H9 (cell line): ENCODE results near the gene ZNF165. TPM values are rescaled to one million over a fixed set of nuclear protein-coding genes. Genes with fewer than 3 reads are reported as not detected.

Experiments used
- DNase-seq: peaks from one replicate; pipeline ENCODE4 v3.0.0-alpha.2; 2017
- H2AFZ ChIP-seq: one replicate; pipeline ENCODE4 v1.6.1; 2013; ENCODE audit warnings: mild to moderate bottlenecking, low read length, control low read depth, moderate library complexity
- H2AK5ac ChIP-seq: 2 replicates; pipeline ENCODE4 v1.6.1; 2013; ENCODE audit warnings: low read length, control low read depth, mixed read lengths; ENCODE audit not compliant: insufficient read length
- H2BK120ac ChIP-seq: one replicate; pipeline ENCODE4 v1.6.1; 2013; ENCODE audit warnings: low read depth, mild to moderate bottlenecking, low read length, control low read depth, inconsistent platforms; ENCODE audit not compliant: poor library complexity, severe bottlenecking
- H2BK12ac ChIP-seq: 2 replicates; pipeline ENCODE4 v1.6.1; 2013; ENCODE audit warnings: low read length, control low read depth, mixed read lengths, low read depth; ENCODE audit not compliant: insufficient read length
- H2BK15ac ChIP-seq: 2 replicates; pipeline ENCODE4 v1.6.1; 2013; ENCODE audit warnings: low read depth, low read length, control low read depth
- H2BK20ac ChIP-seq: one replicate; pipeline ENCODE4 v1.6.1; 2013; ENCODE audit warnings: low read depth, mild to moderate bottlenecking, low read length, control low read depth, inconsistent platforms; ENCODE audit not compliant: poor library complexity, severe bottlenecking
- H2BK5ac ChIP-seq: 2 replicates; pipeline ENCODE4 v1.6.1; 2013; ENCODE audit warnings: low read length, control low read depth, mixed read lengths; ENCODE audit not compliant: insufficient read length
- H3K14ac ChIP-seq: 2 replicates; pipeline ENCODE4 v1.6.1; 2013; ENCODE audit warnings: low read length, control low read depth; ENCODE audit not compliant: insufficient read depth
- H3K18ac ChIP-seq: 2 replicates; pipeline ENCODE4 v1.6.1; 2013; ENCODE audit warnings: low read depth, mild to moderate bottlenecking, mixed read lengths, low read length, control low read depth; ENCODE audit not compliant: insufficient read length
- H3K23ac ChIP-seq: 2 replicates; pipeline ENCODE4 v1.6.1; 2013; ENCODE audit warnings: low read length, control low read depth, mixed read lengths, low read depth; ENCODE audit not compliant: insufficient read length
- H3K23me2 ChIP-seq: 2 replicates; pipeline ENCODE4 v1.6.1; 2013; ENCODE audit warnings: low read depth, mild to moderate bottlenecking, mixed read lengths, low read length, control low read depth; ENCODE audit not compliant: insufficient read length, poor library complexity, severe bottlenecking
- H3K27ac ChIP-seq: 2 replicates; pipeline ENCODE4 v1.5.1; 2013; ENCODE audit warnings: low read length, control low read depth, mixed read lengths, low read depth; ENCODE audit not compliant: insufficient read length
- H3K27me3 ChIP-seq: 2 replicates; pipeline ENCODE4 v1.6.1; 2013; ENCODE audit warnings: low read length, control low read depth, inconsistent platforms; ENCODE audit not compliant: insufficient read depth
- H3K4ac ChIP-seq: 2 replicates; pipeline ENCODE4 v1.6.1; 2013; ENCODE audit warnings: low read depth, mild to moderate bottlenecking, control low read depth, inconsistent platforms, low read length, moderate library complexity
- H3K4me1 ChIP-seq: 2 replicates; pipeline ENCODE4 v1.6.1; 2013; ENCODE audit warnings: low read length, control low read depth, inconsistent platforms; ENCODE audit not compliant: insufficient read depth
- H3K4me2 ChIP-seq: 2 replicates; pipeline ENCODE4 v1.6.1; 2013; ENCODE audit warnings: low read length, control low read depth, mixed read lengths; ENCODE audit not compliant: insufficient read length, insufficient read depth
- H3K56ac ChIP-seq: 2 replicates; pipeline ENCODE4 v1.6.1; 2013; ENCODE audit warnings: low read depth, mild to moderate bottlenecking, mixed read lengths, low read length, control low read depth; ENCODE audit not compliant: insufficient read length
- H3K79me1 ChIP-seq: 2 replicates; pipeline ENCODE4 v1.6.1; 2013; ENCODE audit warnings: low read depth, mild to moderate bottlenecking, moderate library complexity, low read length, control low read depth, inconsistent platforms; ENCODE audit not compliant: insufficient read depth, poor library complexity, severe bottlenecking
- H3K79me2 ChIP-seq: 2 replicates; pipeline ENCODE4 v1.6.1; 2013; ENCODE audit warnings: low read length, control low read depth, inconsistent platforms; ENCODE audit not compliant: insufficient read depth
- H3K9ac ChIP-seq: 2 replicates; pipeline ENCODE4 v1.6.1; 2013; ENCODE audit warnings: low read length, control low read depth, mixed read lengths; ENCODE audit not compliant: insufficient read length; ENCODE audit errors: extremely low read depth
- H3K9me3 ChIP-seq: one replicate; pipeline ENCODE4 v1.6.1; 2013; ENCODE audit warnings: low read depth, low read length, inconsistent platforms; ENCODE audit not compliant: control insufficient read depth
- H3T11ph ChIP-seq: one replicate; pipeline ENCODE4 v1.6.1; 2013; ENCODE audit warnings: mild to moderate bottlenecking, low read length, control low read depth, inconsistent platforms
- H4K20me1 ChIP-seq: one replicate; pipeline ENCODE4 v1.6.1; 2013; ENCODE audit not compliant: control insufficient read depth, insufficient read length, insufficient read depth
- H4K5ac ChIP-seq: 2 replicates; pipeline ENCODE4 v1.6.1; 2013; ENCODE audit warnings: low read depth, mild to moderate bottlenecking, mixed read lengths, low read length, control low read depth; ENCODE audit not compliant: insufficient read length
- H4K8ac ChIP-seq: replicated peaks from 2 replicates; pipeline ENCODE4 v1.6.1; 2013; ENCODE audit warnings: low read length, control low read depth, mixed read lengths, low read depth; ENCODE audit not compliant: insufficient read length
- H4K91ac ChIP-seq: 2 replicates; pipeline ENCODE4 v1.6.1; 2013; ENCODE audit warnings: low read depth, mild to moderate bottlenecking, moderate library complexity, mixed read lengths, low read length, control low read depth; ENCODE audit not compliant: insufficient read length
- H3K27ac Mint-ChIP-seq, 3 experiments: 2 replicates in 2 of 3; 3 replicates in 1 of 3; pipeline ENCODE4 v1.8.0; 2020 to 2021; ENCODE audit warnings: mixed read lengths in 3 of 3, mild to moderate bottlenecking in 1 of 3, moderate library complexity in 1 of 3
- H3K27me3 Mint-ChIP-seq: 2 replicates; pipeline ENCODE4 v1.8.0; 2021; ENCODE audit warnings: low read depth, mild to moderate bottlenecking, moderate library complexity, mixed read lengths
- H3K36me3 Mint-ChIP-seq, 3 experiments: 2 replicates in 2 of 3; 3 replicates in 1 of 3; pipeline ENCODE4 v1.8.0; 2020 to 2021; ENCODE audit warnings: low read depth in 3 of 3, mixed read lengths in 3 of 3; ENCODE audit not compliant: insufficient read depth in 1 of 3
- H3K4me1 Mint-ChIP-seq, 2 experiments: 2 replicates each; pipeline ENCODE4 v1.8.0; 2020; ENCODE audit warnings: mixed read lengths in 2 of 2
- H3K4me3 Mint-ChIP-seq, 2 experiments: 2 replicates in 1 of 2; 3 replicates in 1 of 2; pipeline ENCODE4 v1.8.0; 2020 to 2021; ENCODE audit warnings: mild to moderate bottlenecking in 2 of 2, mixed read lengths in 2 of 2, moderate library complexity in 1 of 2
- H3K9me3 Mint-ChIP-seq, 2 experiments: 2 replicates in 1 of 2; 3 replicates in 1 of 2; pipeline ENCODE4 v1.8.0; 2020; ENCODE audit warnings: mild to moderate bottlenecking in 2 of 2, mixed read lengths in 2 of 2, moderate library complexity in 1 of 2
- WGBS: extraction: QIAGEN DNeasy Blood & Tissue Kit; methylation state at CpG from one replicate; pipeline ENCODE4 v1.1.7; 2013; ENCODE audit warnings: missing lambda C conversion rate, low lambda C conversion rate, mixed read lengths; ENCODE audit not compliant: insufficient read length; ENCODE audit errors: extremely low coverage; 5-methylcytosine and 5-hydroxymethylcytosine counted together
- total RNA-seq: library from RNA; stranded (reverse); gene quantifications from 2 replicates; pipeline ENCODE4 v1.2.1, GENCODE V29; 2021
- TF ChIP-seq, protein P1 (sequence below): fragments of 200-600 bp; sonication (generic); conservative IDR thresholded peaks from 3 replicates; pipeline ENCODE4 v1.8.0; 2021; ENCODE audit warnings: antibody characterized with exemption, mild to moderate bottlenecking

The ZNF165 gene
- total RNA-seq, 1 experiment from 2014 or later, result 5.8 TPM

DNA sequence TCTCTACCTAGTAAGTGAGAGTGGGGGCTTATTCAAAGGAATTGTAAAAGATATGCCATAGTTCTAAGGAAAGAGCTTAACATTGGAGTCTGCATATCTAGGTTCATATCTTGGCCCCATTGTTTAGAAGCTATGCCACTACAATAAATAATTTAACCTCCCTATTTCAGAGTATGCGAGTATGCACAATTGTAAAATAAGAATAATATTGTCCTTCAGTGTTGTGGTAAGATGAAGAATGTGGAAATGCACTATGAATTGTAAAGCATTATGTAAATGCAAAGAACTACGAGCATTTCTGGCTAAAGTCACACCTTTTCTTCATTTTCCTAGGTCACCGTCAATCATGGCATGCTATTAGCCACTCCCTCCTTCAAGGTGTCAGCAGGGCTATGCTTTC is 16.1 kb upstream of the ZNF165 start:
- Histone ChIP-seq H2BK12ac (no peak overlapping the region), H3K18ac (no peak overlapping the region), H3K27me3 (no peaks in the 10 kb centered on the region), H2AFZ (no peak overlapping the region), H3K23ac (no peak overlapping the region), H4K20me1 (no peaks in the 10 kb centered on the region), H3K14ac (no peak overlapping the region), H3K23me2 (no peaks in the 10 kb centered on the region), H3K79me2 (no peaks in the 10 kb centered on the region), H3K9ac (no peak overlapping the region), H2BK20ac (no peak overlapping the region), H3K27ac (no peak overlapping the region), H3K56ac (no peak overlapping the region), H3T11ph (no peak overlapping the region), H2BK120ac (no peak overlapping the region), H4K5ac (no peak overlapping the region), H4K8ac (no peak overlapping the region), H3K79me1 (no peaks in the 10 kb centered on the region), H2BK15ac (no peak overlapping the region), H3K4me2 (no peak overlapping the region), H4K91ac (no peak overlapping the region), H2AK5ac (no peak overlapping the region), H2BK5ac (no peak overlapping the region), H3K9me3 (no peaks in the 10 kb centered on the region), H3K4ac (no peak overlapping the region), H3K4me1 (no peaks in the 10 kb centered on the region)
- no peaks in the 10 kb centered on the region for H3K4me1 Mint-ChIP-seq
- no peaks in the 10 kb centered on the region for H3K9me3 Mint-ChIP-seq
- H3K27me3 Mint-ChIP-seq, result peaks cover 28% of the 10 kb centered on the region
- DNase-seq, result no peak
- H3K36me3 Mint-ChIP-seq, result no peaks in the 10 kb centered on the region
- TF ChIP-seq, protein P1, sequence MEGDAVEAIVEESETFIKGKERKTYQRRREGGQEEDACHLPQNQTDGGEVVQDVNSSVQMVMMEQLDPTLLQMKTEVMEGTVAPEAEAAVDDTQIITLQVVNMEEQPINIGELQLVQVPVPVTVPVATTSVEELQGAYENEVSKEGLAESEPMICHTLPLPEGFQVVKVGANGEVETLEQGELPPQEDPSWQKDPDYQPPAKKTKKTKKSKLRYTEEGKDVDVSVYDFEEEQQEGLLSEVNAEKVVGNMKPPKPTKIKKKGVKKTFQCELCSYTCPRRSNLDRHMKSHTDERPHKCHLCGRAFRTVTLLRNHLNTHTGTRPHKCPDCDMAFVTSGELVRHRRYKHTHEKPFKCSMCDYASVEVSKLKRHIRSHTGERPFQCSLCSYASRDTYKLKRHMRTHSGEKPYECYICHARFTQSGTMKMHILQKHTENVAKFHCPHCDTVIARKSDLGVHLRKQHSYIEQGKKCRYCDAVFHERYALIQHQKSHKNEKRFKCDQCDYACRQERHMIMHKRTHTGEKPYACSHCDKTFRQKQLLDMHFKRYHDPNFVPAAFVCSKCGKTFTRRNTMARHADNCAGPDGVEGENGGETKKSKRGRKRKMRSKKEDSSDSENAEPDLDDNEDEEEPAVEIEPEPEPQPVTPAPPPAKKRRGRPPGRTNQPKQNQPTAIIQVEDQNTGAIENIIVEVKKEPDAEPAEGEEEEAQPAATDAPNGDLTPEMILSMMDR, result no peak
- WGBS, result no CpG with 5 or more reads among the region's 3 CpGs
- no peak overlapping the region for H3K27ac Mint-ChIP-seq
- H3K4me3 Mint-ChIP-seq, result no peak overlapping the region
